ENCODE measurements around the gene GSX1.

GRCh38 chr13:27770809-27771208, 21.5 kb upstream of the GSX1 start:
- TF ChIP-seq REST (IDR thresholded peaks at IDR 0.05; ENCODE audit: low read depth) (no peak), CTCF (IDR thresholded peaks at IDR 0.05 in 2 of 3, conservative IDR thresholded peaks at IDR 0.05 in 1 of 3; ENCODE audit: borderline replicate concordance in 1 of 3, insufficient read depth in 1 of 3, low read depth in 2 of 3, low read length in 2 of 3) (peak; percentile 57 to 72 (median 68); a peak in 5 of 6 replicates), CEBPB (IDR thresholded peaks at IDR 0.05; ENCODE audit: low read depth) (no peak), EZH2 (IDR thresholded peaks at IDR 0.05) (no peak), TCF7L2 (IDR thresholded peaks at IDR 0.05; ENCODE audit: borderline replicate concordance, extremely low read depth, insufficient read depth, insufficient read length) (no peak), YY1 (IDR thresholded peaks at IDR 0.05; ENCODE audit: extremely low read depth, insufficient replicate concordance, low read depth, low read length) (no peak), POLR2A (IDR thresholded peaks at IDR 0.05; ENCODE audit: borderline replicate concordance, extremely low read depth, insufficient read depth, insufficient read length) (no peak), MAX (IDR thresholded peaks at IDR 0.05) (no peak), CBX3 (IDR thresholded peaks at IDR 0.05; ENCODE audit: low read depth) (peak; percentile 38; the same call in 1 of the 2 replicates), SIN3A (IDR thresholded peaks at IDR 0.05; ENCODE audit: low read depth) (no peak), SRF (IDR thresholded peaks at IDR 0.05; ENCODE audit: low read depth) (no peak), JUND (IDR thresholded peaks at IDR 0.05) (no peak), EZH2phosphoT487 (IDR thresholded peaks at IDR 0.05; ENCODE audit: borderline replicate concordance) (no peak), FOSL1 (IDR thresholded peaks at IDR 0.05; ENCODE audit: low read depth) (no peak)
